NCI-H446 treated with DMSO at 0.1 percent for 48 hours (cell line): Measurements from ENCODE around the gene RNU1-4.
"Not testable (repeated sequence)": the region's sequence is repeated elsewhere in the genome, so short reads cannot be mapped to it uniquely, and the experiment has no call there.

Source experiments
- DNase-seq: peaks from one replicate; lab custom pipeline; 2025; lab: John Stamatoyannopoulos, UW

Gene RNU1-4

GRCh38 chr1:16708704-16709103 lies 31.6 kb upstream of the RNU1-4 start:
- DNase-seq: not testable (repeated sequence)

- not testable (repeated sequence) for DNase-seq
Observed at GRCh38 chr1:16709659-16710087, 30.6 kb upstream of the RNU1-4 start.

- peak; percentile 81 for DNase-seq
Observed at GRCh38 chr1:16710618-16711017, 29.7 kb upstream of the RNU1-4 start.

GRCh38 chr1:16712131-16712530 lies 28.2 kb upstream of the RNU1-4 start:
- DNase-seq: not testable (repeated sequence)

- DNase-seq: not testable (repeated sequence)
Observed at GRCh38 chr1:16712582-16712981, 27.7 kb upstream of the RNU1-4 start.

GRCh38 chr1:16712984-16713383 lies 27.3 kb upstream of the RNU1-4 start:
- DNase-seq: not testable (repeated sequence)

GRCh38 chr1:16713480-16713879 lies 26.8 kb upstream of the RNU1-4 start:
- DNase-seq: not testable (repeated sequence)

- DNase-seq: no peak
Observed at GRCh38 chr1:16716691-16717335, 23.5 kb upstream of the RNU1-4 start.

GRCh38 chr1:16717336-16718098 lies 22.8 kb upstream of the RNU1-4 start:
- no peak for DNase-seq

GRCh38 chr1:16718099-16718907 lies 22.0 kb upstream of the RNU1-4 start:
- not testable (repeated sequence) for DNase-seq

- DNase-seq: no peak
Observed at GRCh38 chr1:16718908-16719533, 21.3 kb upstream of the RNU1-4 start.

GRCh38 chr1:16719571-16720350 lies 20.6 kb upstream of the RNU1-4 start:
- DNase-seq: no peak

- DNase-seq: no peak
Observed at GRCh38 chr1:16720351-16721223, 19.7 kb upstream of the RNU1-4 start.

GRCh38 chr1:16721871-16722641 lies 18.3 kb upstream of the RNU1-4 start:
- no peak for DNase-seq

GRCh38 chr1:16724718-16725438 lies 15.4 kb upstream of the RNU1-4 start:
- no peak for DNase-seq

- DNase-seq: not testable (repeated sequence)
Observed at GRCh38 chr1:16725439-16726245, 14.7 kb upstream of the RNU1-4 start.

- no peak for DNase-seq
Observed at GRCh38 chr1:16727190-16728111, 12.9 kb upstream of the RNU1-4 start.
